HG02610 (cell line): ENCODE data around the gene ADO.

Experiments
- ATAC-seq: cut with Tn5 transposase; IDR thresholded peaks from one replicate; pipeline ENCODE4 v1.9.1; 2021; ENCODE audit warnings: mild to moderate bottlenecking, moderate library complexity; ENCODE audit not compliant: unreplicated experiment

Gene ADO

DNA sequence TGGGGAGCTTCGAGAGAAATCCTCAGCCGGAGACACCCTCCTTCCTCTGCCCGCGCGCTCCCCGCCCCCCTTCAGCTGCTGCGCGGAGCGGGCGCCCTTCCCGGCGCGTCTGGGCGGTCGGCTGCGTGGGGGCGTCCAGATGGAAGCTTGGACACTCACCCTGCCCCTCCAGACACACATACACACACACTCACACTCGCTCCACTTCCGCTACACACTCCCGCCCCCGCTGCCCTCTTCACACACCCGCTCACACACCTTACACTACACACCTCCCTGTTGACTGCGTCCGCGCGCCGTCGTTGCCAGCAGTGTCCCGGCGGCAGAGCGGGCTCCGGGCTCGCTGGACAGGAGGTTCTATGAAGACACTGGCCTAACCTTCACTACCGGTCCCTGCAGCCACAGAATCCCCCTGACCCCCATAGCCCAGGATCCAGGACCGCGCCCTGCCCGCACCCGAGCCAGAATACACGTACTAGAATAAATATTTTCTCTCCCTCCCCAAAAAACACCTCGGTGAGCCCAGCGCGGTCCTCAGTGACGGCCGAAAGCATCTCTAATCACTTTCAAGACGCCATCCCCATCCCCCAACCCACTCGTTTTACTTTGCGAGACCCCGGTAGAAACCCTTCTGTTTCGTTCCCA is 12.7 kb downstream of the ADO start:
- peak; percentile 0 for ATAC-seq

DNA sequence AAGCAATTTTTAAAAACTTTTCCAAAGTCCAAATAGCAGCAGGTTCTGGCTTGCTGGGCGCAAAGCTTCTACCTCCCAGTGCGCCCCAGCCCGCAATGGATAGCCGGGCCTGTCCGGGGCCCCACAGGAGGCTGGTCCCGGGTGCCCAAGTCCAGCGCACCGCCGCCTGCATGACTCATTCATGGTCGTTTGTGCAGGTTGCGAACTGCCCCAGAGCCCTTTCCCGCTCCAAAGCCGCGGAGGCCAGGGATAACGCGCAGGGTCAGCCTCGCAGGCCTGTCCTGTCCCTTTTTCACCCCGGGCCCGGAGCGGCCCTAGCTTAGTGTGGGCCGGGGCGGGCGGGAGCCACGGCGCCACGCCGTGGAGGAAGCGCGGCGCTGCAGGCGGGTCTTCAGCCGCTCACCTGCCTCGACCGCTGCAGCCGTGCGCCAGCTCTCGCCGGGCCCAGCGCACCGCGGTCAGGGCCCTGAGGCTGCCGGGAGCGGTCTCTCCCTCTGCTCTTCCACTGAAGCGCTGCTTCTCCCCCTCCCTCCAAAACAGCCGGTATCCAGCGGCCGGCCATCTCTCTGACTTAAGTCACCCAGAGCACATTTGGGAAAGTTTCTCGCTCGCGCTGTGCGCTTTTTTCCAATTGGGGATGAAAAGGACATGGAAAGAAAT is 13.4 kb downstream of the ADO start:
- ATAC-seq: peak; percentile 33

DNA sequence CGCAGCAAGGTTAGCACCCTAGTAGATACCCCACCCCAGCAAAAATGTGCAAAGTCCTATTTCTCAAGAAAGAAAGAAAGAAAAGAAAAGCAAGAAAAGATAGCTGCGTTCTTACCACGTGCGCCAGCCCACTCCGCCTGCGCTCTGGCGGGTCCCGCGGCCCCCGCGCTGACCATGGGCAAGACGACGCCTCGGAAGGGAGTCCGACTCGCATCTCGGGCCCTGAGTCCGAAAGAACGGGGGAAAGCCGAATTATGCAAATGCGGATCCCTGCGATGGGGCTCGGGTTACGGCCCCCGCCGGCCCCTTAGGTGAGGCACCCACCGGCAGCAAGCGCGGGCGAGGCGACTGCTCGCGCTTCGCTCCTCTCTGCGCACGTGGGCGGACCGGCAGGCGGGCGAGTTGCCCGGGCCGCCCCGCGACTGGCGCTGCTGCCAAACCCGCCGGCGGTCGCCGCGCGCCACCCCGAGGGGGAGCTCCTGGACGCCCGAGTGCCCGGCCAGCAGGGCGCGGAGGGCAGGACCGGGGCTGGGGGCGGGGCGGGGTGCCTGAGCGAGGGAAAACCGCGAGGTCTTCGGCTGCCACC is 14.0 kb downstream of the ADO start:
- no peak for ATAC-seq

DNA sequence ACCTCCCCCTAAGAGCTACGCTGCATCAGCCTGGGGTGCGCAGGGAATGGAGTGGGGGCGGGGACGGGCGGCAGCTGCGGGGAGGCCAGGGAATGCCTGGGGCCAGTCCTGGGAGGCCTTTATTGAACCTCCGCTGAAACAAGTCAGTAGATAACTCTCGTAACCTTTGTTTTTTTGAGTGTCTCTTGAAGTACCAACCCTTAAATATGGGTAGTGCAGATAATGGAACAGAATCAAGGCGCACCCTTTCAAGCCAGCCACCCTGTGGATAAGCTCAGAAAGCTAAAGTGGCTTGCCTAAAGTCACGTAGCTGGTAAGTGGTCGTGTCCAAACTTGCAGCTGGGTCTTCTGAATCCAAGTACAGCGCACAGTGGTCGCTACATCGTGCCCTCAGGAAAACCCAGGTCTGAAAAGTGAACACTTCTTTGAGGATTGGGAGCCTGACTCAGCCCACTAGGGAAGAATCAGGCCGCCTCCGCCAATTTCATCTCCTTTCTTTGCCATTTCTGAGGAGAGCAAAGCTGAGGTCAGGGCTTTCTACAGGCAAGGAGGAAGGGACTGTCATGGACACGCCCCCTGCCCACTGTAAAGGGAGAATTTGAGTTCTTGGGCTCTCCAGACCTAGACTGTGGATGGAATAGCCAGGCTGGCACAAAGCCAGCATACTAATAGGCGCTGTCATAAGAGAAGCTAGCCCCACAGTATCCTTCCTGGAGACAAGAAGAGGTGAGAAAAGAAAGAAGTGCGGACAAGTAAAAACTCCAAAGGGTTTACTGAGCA is 14.8 kb downstream of the ADO start:
- ATAC-seq: no peak

DNA sequence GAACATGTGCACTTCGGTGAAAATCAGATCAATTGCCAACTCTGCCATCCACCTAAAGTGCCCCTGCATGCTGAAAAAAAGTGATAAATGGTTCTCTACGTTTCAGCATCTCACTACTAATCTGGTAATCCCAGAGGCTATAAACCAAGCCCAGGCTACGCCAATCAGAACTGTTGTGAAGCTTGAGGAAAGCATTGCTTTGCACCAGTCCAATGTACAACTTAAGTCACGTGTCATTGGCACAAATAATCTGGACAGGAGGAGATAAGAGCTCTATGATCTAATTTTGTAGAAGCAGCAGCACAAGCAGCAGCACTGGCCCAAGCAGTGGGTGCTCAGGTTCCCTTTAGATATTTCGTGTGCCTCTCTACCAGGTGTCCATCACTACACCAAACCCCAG is 16.1 kb downstream of the ADO start:
- ATAC-seq: no peak

DNA sequence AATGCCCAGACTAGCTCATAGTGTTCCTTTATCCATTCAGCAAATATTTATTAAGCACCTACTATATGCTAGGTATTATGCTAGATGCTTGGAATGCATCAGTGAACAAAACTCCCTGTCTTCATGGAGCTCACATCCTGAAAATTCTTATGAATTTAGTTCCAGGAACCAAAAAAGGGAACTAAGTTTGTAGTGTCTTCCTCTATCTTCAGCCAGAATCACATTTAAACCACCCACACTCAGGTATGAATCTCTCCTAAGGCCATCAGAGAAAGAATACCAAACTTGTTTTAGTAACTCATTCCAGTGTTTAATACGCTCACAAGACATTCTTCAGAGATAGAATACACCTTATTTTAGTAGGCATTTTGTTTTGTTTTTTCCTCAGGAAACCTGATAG is 21.8 kb downstream of the ADO start:
- no peak for ATAC-seq

DNA sequence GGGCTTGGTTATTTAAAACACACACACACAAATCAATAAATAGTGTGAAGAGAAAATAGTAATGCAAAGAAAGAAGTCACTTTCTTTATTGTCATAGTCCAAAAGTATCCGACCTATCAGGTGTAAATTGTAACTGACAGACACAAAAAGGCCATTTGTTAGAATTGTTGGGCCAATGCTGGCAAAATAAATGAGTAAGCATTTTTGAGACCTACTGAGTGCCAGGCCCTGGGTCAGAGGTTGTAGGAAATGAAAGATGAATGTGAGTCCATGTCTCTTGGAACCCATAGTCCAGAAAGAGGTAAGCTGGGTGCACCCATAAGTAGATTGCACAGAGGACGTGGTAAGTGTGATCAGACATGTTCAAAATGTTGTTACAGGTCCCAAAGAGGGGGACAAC is 25.1 kb downstream of the ADO start:
- ATAC-seq: no peak

DNA sequence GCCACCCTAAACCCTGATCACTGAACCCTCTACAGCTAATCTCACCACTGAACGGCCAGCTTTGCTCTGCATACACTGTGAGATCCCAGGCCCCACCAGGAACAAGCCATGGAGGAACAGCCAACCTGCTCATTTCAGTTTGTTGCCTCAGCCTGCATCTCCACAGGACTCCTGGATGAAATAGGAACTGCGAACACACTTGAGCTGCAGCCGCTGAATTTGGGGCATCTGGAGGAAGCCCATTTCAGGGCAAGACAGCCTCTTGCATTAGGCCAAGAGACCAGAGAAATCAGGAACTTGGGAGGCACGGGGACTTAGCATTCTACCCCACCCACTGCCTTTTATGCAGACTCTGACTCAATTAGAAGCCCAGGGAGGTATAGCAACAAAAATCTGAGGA is 26.2 kb downstream of the ADO start:
- ATAC-seq: no peak

DNA sequence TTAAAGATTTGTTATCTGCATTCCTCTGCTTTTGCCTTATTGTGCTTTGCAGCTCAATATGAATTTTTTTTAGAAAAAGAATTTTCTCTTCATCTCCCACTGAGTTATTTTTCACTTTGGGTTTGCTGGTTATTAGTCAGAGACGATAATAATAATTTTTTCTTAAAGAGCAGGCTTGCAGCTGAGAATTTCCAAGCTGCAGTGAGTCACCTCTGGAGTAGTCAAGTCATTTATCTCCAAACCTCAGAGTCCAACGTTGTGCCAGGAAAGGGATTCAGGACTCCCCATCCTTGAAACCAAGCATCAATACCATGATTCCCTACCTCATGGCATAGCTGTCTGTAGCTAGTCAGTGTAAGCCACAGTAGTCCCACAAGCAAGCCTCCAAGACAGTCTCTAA is 26.8 kb downstream of the ADO start:
- peak; percentile 82 for ATAC-seq

DNA sequence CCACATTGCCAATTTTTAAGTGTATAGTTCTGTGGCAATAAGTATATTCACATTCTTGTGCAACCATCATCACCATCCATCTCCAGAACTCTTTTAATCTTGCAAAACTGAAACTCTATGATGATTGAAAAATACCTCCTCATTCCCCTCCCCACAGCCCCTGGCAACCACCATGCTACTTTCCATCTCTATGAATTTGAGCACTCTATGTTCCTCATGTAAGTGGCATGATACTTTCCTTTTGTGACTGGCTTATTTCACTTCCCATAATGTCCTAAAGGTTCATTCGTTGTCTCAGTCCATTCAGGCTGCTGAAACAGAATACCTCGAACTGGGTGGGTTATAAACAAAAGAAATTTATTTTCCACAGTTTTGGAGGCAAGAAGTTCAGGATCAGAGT is 35.1 kb downstream of the ADO start:
- ATAC-seq: no peak

DNA sequence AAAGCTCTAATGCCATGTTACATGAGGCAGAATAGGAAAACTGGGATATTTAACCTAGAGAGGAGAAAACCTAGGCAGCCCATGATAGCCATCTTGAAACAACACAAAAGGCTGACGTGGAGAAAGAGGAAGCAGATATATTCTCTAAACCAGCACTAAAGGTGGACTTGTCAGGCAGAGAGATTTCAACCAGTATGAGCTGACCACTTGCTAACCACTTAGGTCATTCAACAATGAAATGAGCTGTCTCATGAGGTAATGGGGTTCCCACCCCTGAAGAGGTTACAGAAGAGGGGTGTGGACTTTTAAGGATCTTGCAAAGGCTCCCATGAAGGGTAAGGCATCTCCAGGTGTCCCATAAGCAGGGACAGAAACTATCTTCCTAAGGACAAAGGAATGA is 38.5 kb downstream of the ADO start:
- ATAC-seq: peak; percentile 59

DNA sequence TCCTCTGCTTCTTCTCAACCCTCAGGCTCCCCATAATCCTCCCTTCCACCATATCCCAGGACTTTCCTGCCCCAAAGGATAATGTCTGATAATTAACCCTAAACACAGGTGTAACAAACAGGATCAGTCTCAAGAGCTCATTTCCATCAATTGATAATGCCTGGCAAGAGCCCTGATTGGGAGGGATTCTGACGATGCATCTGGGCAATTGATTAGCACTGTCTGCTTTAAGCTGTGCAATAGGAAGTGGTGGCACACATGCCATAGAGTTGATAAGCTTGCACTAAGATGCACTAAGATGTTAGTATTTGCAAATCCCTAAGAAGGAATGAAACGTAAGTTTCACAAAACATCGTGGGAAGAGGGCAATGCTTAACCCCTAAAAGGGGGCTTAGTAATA is 39.1 kb downstream of the ADO start:
- ATAC-seq: no peak

DNA sequence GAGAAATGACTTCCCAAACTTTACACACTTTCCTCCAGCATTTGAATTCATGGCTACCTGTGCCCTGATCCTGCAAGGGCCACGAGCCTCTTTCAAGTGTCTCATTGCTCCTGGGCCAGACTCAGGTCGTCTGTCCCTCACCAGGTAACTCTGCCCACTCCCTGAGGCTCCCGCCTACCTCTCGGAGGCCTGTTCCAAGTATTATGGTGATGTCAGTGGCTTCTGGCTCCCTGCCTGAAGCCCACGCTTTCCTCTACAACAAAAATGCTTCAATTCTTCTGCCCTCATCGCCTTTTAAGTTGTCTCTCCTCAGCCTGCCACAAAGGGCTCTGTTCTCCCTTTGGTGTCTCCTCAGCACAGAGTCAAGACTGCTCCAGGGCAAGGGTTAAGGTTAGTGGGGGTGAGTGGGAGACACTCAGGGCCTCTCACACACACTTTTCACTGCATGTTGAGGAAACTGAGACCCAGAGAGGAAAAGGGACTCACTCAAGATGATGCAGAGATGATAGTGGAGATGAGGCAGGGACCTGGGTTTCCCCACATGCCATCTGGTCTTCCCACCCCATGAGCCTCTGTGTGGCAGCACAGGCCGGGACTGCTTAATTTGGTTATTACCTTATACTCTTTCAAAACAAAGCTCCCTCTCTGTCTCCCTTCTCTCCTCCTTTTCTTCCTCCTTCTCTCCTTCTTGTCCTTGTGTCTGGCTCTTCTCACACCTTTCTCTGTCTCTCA is 39.9 kb downstream of the ADO start:
- ATAC-seq: no peak

DNA sequence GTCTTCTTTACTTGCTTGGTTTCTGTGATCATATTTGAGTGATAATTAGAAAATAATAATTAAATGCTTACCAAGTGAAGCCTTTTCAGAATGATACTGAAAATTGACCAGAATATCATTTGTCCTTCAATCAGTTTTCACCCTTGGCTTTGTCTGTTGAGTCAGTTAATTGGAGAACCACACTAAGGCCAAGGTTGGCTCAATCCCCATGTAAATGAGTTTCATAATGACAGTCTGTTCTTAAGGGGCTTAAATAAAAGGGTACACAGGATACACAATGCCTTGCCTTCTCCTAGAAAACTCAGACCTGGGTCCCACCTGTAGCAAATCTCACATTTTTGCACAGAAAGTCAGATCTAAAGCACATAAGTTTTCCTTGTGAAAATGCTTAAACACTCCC is 42.9 kb downstream of the ADO start:
- ATAC-seq: no peak

DNA sequence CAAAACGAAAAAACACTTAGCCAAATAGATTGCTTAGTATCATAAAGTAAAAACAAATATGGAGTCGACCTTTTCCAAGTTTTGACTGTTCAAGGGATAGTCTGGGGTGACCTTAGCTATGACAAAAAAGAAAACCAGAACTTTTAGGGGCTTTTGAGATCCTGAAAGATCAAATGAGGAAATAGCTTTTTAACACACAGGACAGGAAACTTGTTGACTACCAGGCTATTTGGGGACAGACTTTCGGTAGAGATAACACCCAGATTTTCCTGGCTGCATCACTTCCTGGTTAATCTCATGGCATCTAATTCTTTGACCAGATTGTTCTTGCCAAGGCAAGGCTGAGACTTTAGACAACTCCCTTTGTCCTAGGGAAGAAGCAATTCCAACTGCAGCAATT is 46.1 kb downstream of the ADO start:
- no peak for ATAC-seq

DNA sequence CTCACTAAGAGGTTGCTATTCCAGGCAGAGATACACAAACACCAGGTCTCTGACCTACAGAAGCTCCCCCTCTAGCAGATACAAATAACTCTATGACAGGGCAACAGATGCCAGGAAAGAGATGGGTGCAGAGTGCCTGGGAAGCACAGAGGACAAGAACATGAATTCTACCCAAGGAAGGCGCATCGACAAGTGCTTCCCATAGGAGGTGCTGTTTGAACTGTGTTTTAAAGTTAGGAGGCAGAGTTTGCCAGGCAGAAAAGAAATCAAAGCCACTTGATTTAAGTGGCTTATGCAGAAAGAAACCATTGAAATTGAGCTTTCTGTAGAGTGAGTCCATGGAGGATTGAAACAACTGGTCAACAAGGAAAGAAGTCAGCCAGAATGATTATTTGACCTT is 46.9 kb downstream of the ADO start:
- ATAC-seq: no peak

DNA sequence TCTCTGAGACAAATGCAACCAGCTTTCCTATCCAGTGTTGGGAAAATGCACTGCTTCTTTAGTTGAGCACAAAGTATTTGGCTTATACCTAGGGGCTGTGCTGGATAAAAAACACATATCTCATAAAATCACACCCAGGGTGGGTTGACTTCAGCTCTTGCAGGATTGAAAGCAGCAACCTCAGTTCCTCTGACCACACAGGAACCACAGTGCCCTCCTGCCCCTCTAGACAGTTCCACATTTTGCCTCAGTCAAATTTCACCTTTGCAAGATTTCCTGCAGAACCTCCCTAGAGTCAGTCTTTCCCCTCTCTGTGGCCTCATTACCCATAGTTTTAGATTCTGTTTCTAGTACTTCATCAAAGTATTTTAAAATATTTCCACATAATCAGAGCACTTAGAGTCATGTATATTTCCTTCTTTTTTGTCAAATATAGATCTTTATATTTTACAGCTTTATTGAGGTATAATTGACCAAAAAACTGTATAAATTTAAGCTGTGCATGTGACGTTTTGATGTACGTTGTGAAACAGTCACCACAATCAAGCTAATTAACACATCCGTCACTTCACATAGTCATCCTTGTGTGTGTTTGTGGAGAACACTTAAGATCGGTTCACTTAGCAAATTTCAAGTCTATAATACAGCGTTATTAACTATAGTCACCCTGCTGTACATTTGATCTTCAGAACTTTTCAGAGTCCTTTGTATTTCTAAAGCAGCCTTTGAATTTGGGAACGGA is 48.6 kb downstream of the ADO start:
- ATAC-seq: peak; percentile 66

DNA sequence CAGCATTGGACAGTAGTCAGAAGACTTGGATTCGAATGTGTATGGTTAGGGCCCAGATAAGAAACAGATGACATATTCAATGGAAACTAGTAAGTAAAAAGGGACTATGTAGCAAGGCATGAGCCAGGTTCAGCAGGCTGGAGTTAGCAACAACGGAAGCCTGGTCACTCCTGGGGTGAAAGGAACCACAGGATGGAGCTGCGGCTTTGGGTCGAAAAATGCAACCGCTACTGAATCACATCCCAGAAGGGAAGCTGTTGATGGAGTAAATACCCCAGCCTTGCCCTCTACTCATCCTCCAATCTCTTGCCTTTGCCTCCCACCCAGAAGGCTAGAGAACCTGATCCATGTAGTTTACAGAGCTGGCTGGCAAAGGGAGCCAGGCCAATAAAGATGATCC is 49.2 kb downstream of the ADO start:
- ATAC-seq: peak; percentile 20

DNA sequence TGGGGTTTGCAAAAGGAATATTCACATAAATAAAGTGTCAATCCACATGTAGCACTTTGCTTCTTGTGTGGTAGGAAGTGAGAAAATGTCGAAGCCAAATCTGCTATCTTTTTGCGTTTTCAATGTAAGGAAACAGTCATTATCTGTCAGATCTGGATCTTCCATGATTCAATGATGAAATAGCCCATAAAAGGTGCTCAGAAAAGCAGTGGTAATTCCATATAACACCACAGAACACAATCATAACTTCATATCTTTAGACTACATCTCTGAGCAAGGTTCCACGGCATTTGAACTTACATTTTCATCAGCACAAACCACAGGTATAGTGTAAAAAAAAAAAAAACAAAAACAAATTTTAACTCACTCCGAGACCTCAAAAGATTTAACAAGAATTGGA is 51.5 kb downstream of the ADO start:
- ATAC-seq: no peak
